Epithelial cell of esophagus (primary cell): Measurements from ENCODE around the gene NLRP4.

Source experiments
- DNase-seq: peaks from one replicate; pipeline ENCODE4 v3.0.0; 2010; ENCODE audit warnings: low read depth
- H3K4me3 ChIP-seq: 2 replicates; pipeline ENCODE4 v1.5.1; 2011; ENCODE audit warnings: mild to moderate bottlenecking, low read length, control low read depth
- CTCF ChIP-seq: IDR thresholded peaks from 2 replicates; pipeline ENCODE4 v1.5.1; 2011; ENCODE audit warnings: low read depth, mild to moderate bottlenecking, low read length, control low read depth, inconsistent platforms; ENCODE audit not compliant: insufficient read depth; ENCODE audit errors: missing control alignments

Gene NLRP4

GRCh38 chr19:55812449-55812848, 23.9 kb upstream of the NLRP4 start:
- TF ChIP-seq CTCF, result no peak
- no peak overlapping the region for H3K4me3 ChIP-seq
- no peak for DNase-seq

- DNase-seq, result no peak
- H3K4me3 ChIP-seq, result no peak overlapping the region
- no peak for TF ChIP-seq CTCF
Observed at GRCh38 chr19:55813906-55814305, 22.4 kb upstream of the NLRP4 start.

- DNase-seq, result no peak
- no peak for TF ChIP-seq CTCF
- no peak overlapping the region for H3K4me3 ChIP-seq
Observed at GRCh38 chr19:55820037-55820436, 16.3 kb upstream of the NLRP4 start.

GRCh38 chr19:55830656-55831055, 5.7 kb upstream of the NLRP4 start:
- no peak overlapping the region for H3K4me3 ChIP-seq
- no peak for TF ChIP-seq CTCF
- DNase-seq, result no peak

- no peak for DNase-seq
- no peak within 1 kb of the TSS for H3K4me3 ChIP-seq
- no peak for TF ChIP-seq CTCF
Observed at GRCh38 chr19:55831846-55832245, 4.5 kb upstream of the NLRP4 start, which contains the start of gene NLRP11. TSS of gene NLRP11 (minus strand) at chr19:55831999. CDS start at chr19:55818174, 13,825 bp downstream.

GRCh38 chr19:55832676-55833075, 3.7 kb upstream of the NLRP4 start:
- H3K4me3 ChIP-seq, result no peak overlapping the region
- DNase-seq, result no peak
- TF ChIP-seq CTCF, result no peak

GRCh38 chr19:55838251-55838650, 1.9 kb downstream of the NLRP4 start:
- no peak for TF ChIP-seq CTCF
- no peak for DNase-seq

More at GRCh38 chr19:55838251-55838650, 1.9 kb downstream of the NLRP4 start:
- H3K4me3 ChIP-seq, result no peak overlapping the region
